ENCODE measurements around the gene IRF2.

The IRF2 gene

GRCh38 chr4:184389978-184390900, 84.1 kb downstream of the IRF2 start:
- Histone ChIP-seq H4K8ac (ENCODE audit: low read depth, low read length) (no peak overlapping the region), H2BK120ac (ENCODE audit: insufficient read depth, low read length, poor library complexity) (no peak overlapping the region), H2BK12ac (ENCODE audit: low read length) (no peak overlapping the region), H3K79me2 (ENCODE audit: control insufficient read depth, insufficient read depth, low read length, poor library complexity) (no peaks in the 10 kb centered on the region), H4K91ac (ENCODE audit: low read depth, low read length) (no peak overlapping the region), H2AFZ (ENCODE audit: insufficient read depth, low read length, poor library complexity) (no peak overlapping the region), H4K12ac (ENCODE audit: low read depth, low read length) (no peak overlapping the region), H3K4ac (ENCODE audit: low read depth, low read length) (no peak overlapping the region), H3K18ac (ENCODE audit: low read length) (no peak overlapping the region), H3K23ac (ENCODE audit: low read length) (no peak overlapping the region), H3K9me3 (ENCODE audit: insufficient read depth, low read depth, low read length) (no peaks in the 10 kb centered on the region), H3K4me1 (ENCODE audit: control insufficient read depth in 1 of 2, insufficient read depth in 2 of 2, low read length in 2 of 2) (peaks cover 0 to 2% of the 10 kb centered on the region in 2 experiments), H3K14ac (ENCODE audit: low read length) (no peak overlapping the region), H2AK5ac (ENCODE audit: low read length) (no peak overlapping the region), H3K27me3 (ENCODE audit: insufficient read depth, low read length) (no peaks in the 10 kb centered on the region), H3K27ac (ENCODE audit: low read depth, low read length) (no peak overlapping the region), H3K79me1 (ENCODE audit: low read length) (no peaks in the 10 kb centered on the region), H3K36me3 (ENCODE audit: control insufficient read depth in 1 of 2, insufficient read depth in 2 of 2, low read length in 2 of 2) (peaks cover 17 to 22% of the 10 kb centered on the region in 2 experiments), H3K4me3 (ENCODE audit: low read depth, low read length) (no peak overlapping the region), H2BK5ac (ENCODE audit: low read depth, low read length, poor library complexity) (no peak overlapping the region), H3K4me2 (ENCODE audit: low read length) (no peak overlapping the region), H3K9ac (ENCODE audit: low read length) (no peak overlapping the region)
- DNase-seq, result no peak
- WGBS (ENCODE audit: extremely low coverage, insufficient coverage, insufficient read length), result no CpG with 5 or more reads among the region's 24 CpGs

GRCh38 chr4:184388106-184388505, 86.2 kb downstream of the IRF2 start:
- Histone ChIP-seq H3K18ac (ENCODE audit: low read length) (no peak overlapping the region), H3K9me3 (ENCODE audit: insufficient read depth, low read depth, low read length) (no peaks in the 10 kb centered on the region), H3K79me2 (ENCODE audit: control insufficient read depth, insufficient read depth, low read length, poor library complexity) (no peaks in the 10 kb centered on the region), H3K79me1 (ENCODE audit: low read length) (no peaks in the 10 kb centered on the region), H3K23ac (ENCODE audit: low read length) (no peak overlapping the region), H3K4me2 (ENCODE audit: low read length) (no peak overlapping the region), H4K12ac (ENCODE audit: low read depth, low read length) (no peak overlapping the region), H3K36me3 (ENCODE audit: control insufficient read depth in 1 of 2, insufficient read depth in 2 of 2, low read length in 2 of 2) (peaks cover 14 to 19% of the 10 kb centered on the region in 2 experiments), H3K4ac (ENCODE audit: low read depth, low read length) (no peak overlapping the region), H3K14ac (ENCODE audit: low read length) (no peak overlapping the region), H2BK120ac (ENCODE audit: insufficient read depth, low read length, poor library complexity) (no peak overlapping the region), H3K4me3 (ENCODE audit: low read depth, low read length) (no peak overlapping the region), H4K91ac (ENCODE audit: low read depth, low read length) (no peak overlapping the region), H2AK5ac (ENCODE audit: low read length) (no peak overlapping the region), H3K4me1 (ENCODE audit: control insufficient read depth in 1 of 2, insufficient read depth in 2 of 2, low read length in 2 of 2) (peaks cover 11% of the 10 kb centered on the region in 2 experiments), H3K27me3 (ENCODE audit: insufficient read depth, low read length) (no peaks in the 10 kb centered on the region), H4K8ac (ENCODE audit: low read depth, low read length) (no peak overlapping the region), H2AFZ (ENCODE audit: insufficient read depth, low read length, poor library complexity) (no peak overlapping the region), H3K27ac (ENCODE audit: low read depth, low read length) (no peak overlapping the region), H2BK5ac (ENCODE audit: low read depth, low read length, poor library complexity) (no peak overlapping the region), H3K9ac (ENCODE audit: low read length) (no peak overlapping the region), H2BK12ac (ENCODE audit: low read length) (no peak overlapping the region)
- no peak for DNase-seq
- 100% methylated on average over 1 of the region's 6 CpGs for WGBS (ENCODE audit: extremely low coverage, insufficient coverage, insufficient read length)

- no peak overlapping the region for H4K91ac ChIP-seq (ENCODE audit: low read depth, low read length)
- H3K79me1 ChIP-seq (ENCODE audit: low read length), result no peaks in the 10 kb centered on the region
- no peak overlapping the region for H2AFZ ChIP-seq (ENCODE audit: insufficient read depth, low read length, poor library complexity)
- H3K4me3 ChIP-seq (ENCODE audit: low read depth, low read length), result no peak overlapping the region
- no peak overlapping the region for H3K27ac ChIP-seq (ENCODE audit: low read depth, low read length)
- DNase-seq, result no peak
- H4K12ac ChIP-seq (ENCODE audit: low read depth, low read length), result no peak overlapping the region
- no peak overlapping the region for H4K8ac ChIP-seq (ENCODE audit: low read depth, low read length)
- no peaks in the 10 kb centered on the region for H3K27me3 ChIP-seq (ENCODE audit: insufficient read depth, low read length)
- H3K4me1 ChIP-seq (ENCODE audit: control insufficient read depth in 1 of 2, insufficient read depth in 2 of 2, low read length in 2 of 2), result peaks cover 11% of the 10 kb centered on the region in 2 experiments
- peaks cover 14 to 15% of the 10 kb centered on the region in 2 experiments for H3K36me3 ChIP-seq (ENCODE audit: control insufficient read depth in 1 of 2, insufficient read depth in 2 of 2, low read length in 2 of 2)
- no peak overlapping the region for H3K4ac ChIP-seq (ENCODE audit: low read depth, low read length)
- H3K79me2 ChIP-seq (ENCODE audit: control insufficient read depth, insufficient read depth, low read length, poor library complexity), result no peaks in the 10 kb centered on the region
- no CpG with 5 or more reads among the region's 6 CpGs for WGBS (ENCODE audit: extremely low coverage, insufficient coverage, insufficient read length)
- no peak overlapping the region for H2AK5ac ChIP-seq (ENCODE audit: low read length)
- no peak overlapping the region for H2BK120ac ChIP-seq (ENCODE audit: insufficient read depth, low read length, poor library complexity)
- no peak overlapping the region for H3K4me2 ChIP-seq (ENCODE audit: low read length)
- no peak overlapping the region for H2BK12ac ChIP-seq (ENCODE audit: low read length)
- H3K14ac ChIP-seq (ENCODE audit: low read length), result no peak overlapping the region
- H3K9me3 ChIP-seq (ENCODE audit: insufficient read depth, low read depth, low read length), result no peaks in the 10 kb centered on the region
- no peak overlapping the region for H3K23ac ChIP-seq (ENCODE audit: low read length)
- H2BK5ac ChIP-seq (ENCODE audit: low read depth, low read length, poor library complexity), result no peak overlapping the region
- H3K9ac ChIP-seq (ENCODE audit: low read length), result no peak overlapping the region
- no peak overlapping the region for H3K18ac ChIP-seq (ENCODE audit: low read length)
Observed at GRCh38 chr4:184387351-184387750, 87.0 kb downstream of the IRF2 start.

- H2BK5ac ChIP-seq (ENCODE audit: low read depth, low read length, poor library complexity), result no peak overlapping the region
- H3K9me3 ChIP-seq (ENCODE audit: insufficient read depth, low read depth, low read length), result no peaks in the 10 kb centered on the region
- no peak overlapping the region for H4K12ac ChIP-seq (ENCODE audit: low read depth, low read length)
- H3K79me2 ChIP-seq (ENCODE audit: control insufficient read depth, insufficient read depth, low read length, poor library complexity), result no peaks in the 10 kb centered on the region
- DNase-seq, result no peak
- no peak overlapping the region for H2BK12ac ChIP-seq (ENCODE audit: low read length)
- no peak overlapping the region for H3K4me2 ChIP-seq (ENCODE audit: low read length)
- H3K4me1 ChIP-seq (ENCODE audit: control insufficient read depth in 1 of 2, insufficient read depth in 2 of 2, low read length in 2 of 2), result peaks cover 11% of the 10 kb centered on the region in 2 experiments
- no peak overlapping the region for H3K27ac ChIP-seq (ENCODE audit: low read depth, low read length)
- H3K14ac ChIP-seq (ENCODE audit: low read length), result no peak overlapping the region
- no peak overlapping the region for H3K18ac ChIP-seq (ENCODE audit: low read length)
- no peaks in the 10 kb centered on the region for H3K27me3 ChIP-seq (ENCODE audit: insufficient read depth, low read length)
- no peak overlapping the region for H3K9ac ChIP-seq (ENCODE audit: low read length)
- WGBS (ENCODE audit: extremely low coverage, insufficient coverage, insufficient read length), result no CpG with 5 or more reads among the region's 10 CpGs
- H2AFZ ChIP-seq (ENCODE audit: insufficient read depth, low read length, poor library complexity), result no peak overlapping the region
- H3K36me3 ChIP-seq (ENCODE audit: control insufficient read depth in 1 of 2, insufficient read depth in 2 of 2, low read length in 2 of 2), result peaks cover 11 to 12% of the 10 kb centered on the region in 2 experiments
- no peak overlapping the region for H2AK5ac ChIP-seq (ENCODE audit: low read length)
- H3K79me1 ChIP-seq (ENCODE audit: low read length), result no peaks in the 10 kb centered on the region
- H3K4ac ChIP-seq (ENCODE audit: low read depth, low read length), result no peak overlapping the region
- no peak overlapping the region for H3K23ac ChIP-seq (ENCODE audit: low read length)
- H4K8ac ChIP-seq (ENCODE audit: low read depth, low read length), result no peak overlapping the region
- no peak overlapping the region for H2BK120ac ChIP-seq (ENCODE audit: insufficient read depth, low read length, poor library complexity)
- no peak overlapping the region for H4K91ac ChIP-seq (ENCODE audit: low read depth, low read length)
- H3K4me3 ChIP-seq (ENCODE audit: low read depth, low read length), result no peak overlapping the region
Observed at GRCh38 chr4:184386271-184386781, 88.0 kb downstream of the IRF2 start.
